ENCODE data around the gene RASD2.

- TF ChIP-seq, protein P1, sequence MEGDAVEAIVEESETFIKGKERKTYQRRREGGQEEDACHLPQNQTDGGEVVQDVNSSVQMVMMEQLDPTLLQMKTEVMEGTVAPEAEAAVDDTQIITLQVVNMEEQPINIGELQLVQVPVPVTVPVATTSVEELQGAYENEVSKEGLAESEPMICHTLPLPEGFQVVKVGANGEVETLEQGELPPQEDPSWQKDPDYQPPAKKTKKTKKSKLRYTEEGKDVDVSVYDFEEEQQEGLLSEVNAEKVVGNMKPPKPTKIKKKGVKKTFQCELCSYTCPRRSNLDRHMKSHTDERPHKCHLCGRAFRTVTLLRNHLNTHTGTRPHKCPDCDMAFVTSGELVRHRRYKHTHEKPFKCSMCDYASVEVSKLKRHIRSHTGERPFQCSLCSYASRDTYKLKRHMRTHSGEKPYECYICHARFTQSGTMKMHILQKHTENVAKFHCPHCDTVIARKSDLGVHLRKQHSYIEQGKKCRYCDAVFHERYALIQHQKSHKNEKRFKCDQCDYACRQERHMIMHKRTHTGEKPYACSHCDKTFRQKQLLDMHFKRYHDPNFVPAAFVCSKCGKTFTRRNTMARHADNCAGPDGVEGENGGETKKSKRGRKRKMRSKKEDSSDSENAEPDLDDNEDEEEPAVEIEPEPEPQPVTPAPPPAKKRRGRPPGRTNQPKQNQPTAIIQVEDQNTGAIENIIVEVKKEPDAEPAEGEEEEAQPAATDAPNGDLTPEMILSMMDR (IDR thresholded peaks at IDR 0.05; ENCODE audit: low read depth, low read length), result no peak
- no peak for TF ChIP-seq EZH2phosphoT487 (IDR thresholded peaks at IDR 0.05; ENCODE audit: low read depth)
These were observed 61.3 kb downstream of the RASD2 start for GRCh38 chr22:35601743-35602615.

Measured in OCI-LY3 (cell line).